ENCODE data around the gene GRM7. TPM values are rescaled to one million over a fixed set of nuclear protein-coding genes. Genes with fewer than 3 reads are reported as not detected.

The GRM7 gene
- total RNA-seq, 1 experiment from 2014 or later = 0.66 TPM

DNA sequence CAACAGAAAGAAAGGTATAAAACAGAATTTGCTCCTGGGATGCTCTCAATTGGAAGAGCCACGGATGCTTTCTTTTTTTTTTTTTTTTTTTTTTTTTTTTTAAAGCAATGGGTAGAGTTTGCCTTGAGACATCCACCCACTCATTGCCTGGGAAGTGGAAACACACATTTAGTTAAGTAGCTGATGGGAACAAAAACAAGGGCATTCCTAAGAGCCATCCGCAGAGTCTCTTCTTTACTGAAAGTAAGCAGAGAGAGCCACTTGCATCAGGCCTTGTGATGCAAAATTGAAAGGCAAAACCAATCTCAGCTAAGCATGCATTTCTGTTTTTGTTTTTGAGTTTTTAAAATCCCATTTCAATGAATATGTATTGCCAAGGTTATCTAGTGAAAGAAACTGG lies 852.8 kb downstream of the GRM7 start:
- in situ Hi-C loops (cut with HindIII; ENCODE audit: low pct_unique_long_range_greater_than_20kb, low sequenced_read_pairs) = no loop called here
- no peak for DNase-seq (ENCODE audit: low read depth, low spot score)

DNA sequence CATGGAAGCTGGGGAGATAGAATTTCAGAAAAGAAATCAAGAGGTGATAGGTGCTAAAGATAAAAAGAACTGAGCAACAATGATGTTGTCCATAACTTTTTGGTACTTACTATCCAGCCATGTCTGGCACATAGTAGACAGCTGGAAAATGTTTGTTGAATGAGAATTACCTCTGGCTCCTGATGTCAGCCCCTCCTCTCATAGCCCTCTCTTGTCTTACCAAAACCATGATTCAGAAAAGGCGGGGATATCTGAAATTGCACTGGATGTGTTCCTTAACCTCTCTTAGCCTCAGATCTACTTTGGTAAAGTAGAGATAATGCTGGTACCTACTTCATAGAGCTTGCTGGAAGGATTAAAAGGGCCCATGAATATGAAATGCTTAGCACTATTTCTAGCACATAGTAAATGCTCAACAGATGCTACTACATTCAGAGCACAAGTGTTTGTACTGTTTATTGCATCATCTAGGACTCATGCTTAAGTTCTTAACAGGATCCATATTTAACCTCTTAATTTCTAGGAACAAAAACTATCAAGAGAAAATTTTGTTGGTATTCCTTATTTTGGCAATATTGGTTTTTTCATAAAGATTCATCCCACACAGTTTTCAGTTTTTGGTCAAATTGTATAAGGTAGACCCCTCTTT lies 859.9 kb downstream of the GRM7 start:
- in situ Hi-C loops (cut with HindIII; ENCODE audit: low pct_unique_long_range_greater_than_20kb, low sequenced_read_pairs) = no loop called here

DNA sequence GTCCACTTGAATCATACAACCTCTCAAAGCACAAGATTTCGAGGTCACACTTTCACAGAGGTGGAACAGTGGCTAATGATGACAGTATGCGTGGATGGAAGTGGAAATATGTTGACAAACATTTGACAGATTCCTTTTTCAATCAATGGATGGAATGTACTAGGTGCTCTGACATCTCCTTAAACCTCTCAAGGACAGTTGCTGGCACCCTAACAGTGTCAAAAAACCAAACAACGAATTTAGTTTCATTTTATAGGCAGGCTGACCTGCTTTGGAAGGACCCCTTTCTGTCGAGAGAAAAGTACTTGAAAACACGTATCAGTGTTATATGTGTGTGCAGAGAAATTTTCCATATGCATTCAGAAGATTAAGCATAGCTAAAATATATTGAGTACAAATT lies 861.0 kb downstream of the GRM7 start:
- in situ Hi-C loops (cut with HindIII; ENCODE audit: low pct_unique_long_range_greater_than_20kb, low sequenced_read_pairs) = no loop called here
- no peak for DNase-seq (ENCODE audit: low read depth, low spot score)

More for the DNA sequence above, 859.9 kb downstream of the GRM7 start:
- no peak for DNase-seq (ENCODE audit: low read depth, low spot score)

DNA sequence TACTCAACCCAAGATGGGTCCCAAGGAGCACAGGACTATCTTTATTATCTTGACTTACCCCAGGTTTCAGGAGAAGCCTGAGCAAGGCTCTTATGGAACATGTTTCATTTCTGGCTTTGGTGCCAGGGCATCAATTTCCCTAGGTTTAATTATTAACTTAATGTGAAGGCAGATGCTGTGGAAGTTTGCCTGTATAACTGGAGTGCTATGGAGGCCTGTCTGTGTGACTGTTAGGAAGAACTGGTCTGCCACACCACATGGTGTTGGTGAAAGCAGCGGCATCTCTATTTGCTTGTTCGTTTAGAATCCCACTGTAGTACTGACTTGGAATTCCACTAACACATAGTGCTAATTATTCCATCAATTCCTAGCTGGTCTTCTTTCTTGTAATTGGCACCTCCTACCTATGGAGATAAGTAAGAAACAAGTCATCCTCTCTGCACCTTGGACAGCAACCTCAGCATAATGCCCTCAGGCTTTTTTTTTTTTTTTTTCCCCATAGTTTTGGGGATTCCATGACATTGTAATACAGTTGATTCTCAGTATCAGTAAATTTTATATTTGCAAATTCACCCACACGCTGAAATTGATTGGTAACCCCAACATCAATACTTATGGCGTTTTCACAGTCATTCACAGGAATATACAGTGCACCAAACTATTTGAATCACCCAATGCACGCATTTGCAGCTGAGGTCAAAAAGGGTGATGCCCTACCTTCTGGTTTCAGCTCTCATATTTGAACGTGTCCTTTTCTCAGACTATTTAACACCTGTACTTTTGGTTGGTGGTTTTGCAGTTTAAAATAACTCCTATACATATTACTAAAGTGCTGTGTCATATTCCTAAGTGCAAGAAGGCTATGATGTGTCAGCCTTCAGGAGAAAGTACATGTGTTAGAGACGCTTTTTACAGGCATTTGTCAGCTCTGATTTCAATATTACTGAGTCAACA lies 867.9 kb downstream of the GRM7 start:
- in situ Hi-C loops (cut with HindIII; ENCODE audit: low pct_unique_long_range_greater_than_20kb, low sequenced_read_pairs) = no loop called here
- DNase-seq (ENCODE audit: low read depth, low spot score) = no peak

DNA sequence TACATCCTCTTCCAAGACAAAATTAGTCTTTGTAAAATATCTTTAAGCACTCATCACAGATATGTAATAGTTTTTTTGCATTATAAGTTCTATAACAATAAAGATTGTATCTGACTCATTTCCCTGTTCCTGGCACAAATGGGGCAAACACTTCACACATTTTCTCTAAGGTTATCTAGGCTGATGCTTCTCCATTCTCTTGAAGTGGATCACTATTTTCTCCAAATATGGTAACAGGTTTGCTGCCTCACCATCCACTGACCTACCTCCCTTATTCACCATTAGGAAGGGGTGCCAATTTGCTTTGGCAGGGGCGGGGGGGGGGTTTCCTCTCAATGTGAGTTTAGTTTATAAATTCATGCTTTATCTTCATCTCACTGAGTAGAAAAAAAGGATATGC lies 873.0 kb downstream of the GRM7 start:
- DNase-seq (ENCODE audit: low read depth, low spot score) = no peak
- in situ Hi-C loops (cut with HindIII; ENCODE audit: low pct_unique_long_range_greater_than_20kb, low sequenced_read_pairs) = no loop called here

DNA sequence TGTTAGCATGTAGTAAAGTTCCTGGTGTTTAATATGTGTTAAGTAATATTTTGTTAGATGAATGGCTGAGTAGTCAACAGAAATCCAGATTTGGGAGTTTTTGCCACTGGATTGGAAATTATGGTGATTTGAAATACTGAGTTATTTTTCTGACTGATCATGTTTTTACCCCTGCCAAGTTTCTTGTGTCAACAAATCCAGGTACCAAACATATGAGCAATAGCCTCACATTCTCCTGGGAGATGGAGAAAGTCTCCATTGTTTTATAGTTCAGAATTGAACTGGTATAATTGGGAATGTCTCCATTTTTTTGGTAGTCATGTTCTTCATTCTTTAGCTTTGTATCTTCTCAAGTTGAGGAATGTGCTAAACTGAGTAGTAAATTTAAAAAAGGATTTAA lies 873.5 kb downstream of the GRM7 start:
- in situ Hi-C loops (cut with HindIII; ENCODE audit: low pct_unique_long_range_greater_than_20kb, low sequenced_read_pairs) = no loop called here
- no peak for DNase-seq (ENCODE audit: low read depth, low spot score)

DNA sequence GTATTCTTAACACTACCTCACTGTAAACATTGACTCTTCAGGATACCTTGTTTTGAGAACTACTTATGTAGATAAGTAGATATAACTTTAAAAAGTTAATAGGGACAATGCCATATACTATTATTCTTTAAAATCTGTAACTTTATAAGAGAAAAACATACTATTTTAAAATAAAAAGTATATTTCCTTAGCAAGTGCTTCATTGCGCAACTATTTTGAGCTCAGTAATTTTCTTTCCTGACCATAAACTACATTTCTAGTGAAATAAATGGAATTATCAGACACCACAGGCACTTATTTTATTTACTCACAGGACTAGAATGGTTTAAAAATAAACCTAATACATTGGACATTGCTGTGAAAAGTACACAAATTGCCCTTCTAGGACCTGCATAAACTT lies 876.3 kb downstream of the GRM7 start:
- DNase-seq (ENCODE audit: low read depth, low spot score) = no peak
- in situ Hi-C loops (cut with HindIII; ENCODE audit: low pct_unique_long_range_greater_than_20kb, low sequenced_read_pairs) = no loop called here

DNA sequence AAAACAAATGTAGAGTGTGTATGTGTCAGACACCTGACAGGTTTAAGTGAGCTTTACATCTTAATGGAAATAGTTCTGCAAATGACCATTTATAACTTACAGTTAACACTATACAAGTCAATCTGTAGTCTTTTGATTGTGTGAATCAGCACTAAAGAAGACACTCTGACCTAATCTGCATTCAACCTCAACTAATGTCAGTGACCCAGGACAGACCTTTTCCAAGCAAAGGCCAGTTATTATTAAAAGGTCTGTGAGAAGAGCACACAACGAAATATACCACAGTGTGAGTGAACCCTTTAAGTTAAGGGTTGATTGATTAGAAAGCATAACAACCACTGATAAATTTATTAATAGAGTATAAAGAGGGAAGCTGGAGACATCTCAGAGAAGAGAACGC lies 878.8 kb downstream of the GRM7 start:
- in situ Hi-C loops (cut with HindIII; ENCODE audit: low pct_unique_long_range_greater_than_20kb, low sequenced_read_pairs) = no loop called here
- no peak for DNase-seq (ENCODE audit: low read depth, low spot score)

DNA sequence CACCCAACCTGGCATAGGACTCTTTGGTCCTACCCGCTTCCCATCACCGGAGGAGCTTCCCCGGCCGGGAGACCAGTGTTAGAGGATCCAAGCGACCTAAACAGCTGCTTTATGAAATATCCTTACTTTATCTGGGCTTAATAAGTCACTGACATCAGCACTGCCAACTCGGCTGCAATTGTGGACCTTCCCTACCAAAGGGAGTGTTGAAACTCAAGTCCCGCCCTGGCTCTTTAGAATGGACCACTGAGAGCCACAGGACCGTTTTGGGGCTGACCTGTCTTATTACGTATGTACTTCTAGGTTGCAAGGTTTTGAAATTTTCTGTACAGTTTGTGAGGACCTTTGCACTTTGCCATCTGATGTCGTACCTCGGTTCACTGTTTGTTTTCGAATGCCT lies 879.5 kb downstream of the GRM7 start:
- in situ Hi-C loops (cut with HindIII; ENCODE audit: low pct_unique_long_range_greater_than_20kb, low sequenced_read_pairs) = no loop called here
- no peak for DNase-seq (ENCODE audit: low read depth, low spot score)

DNA sequence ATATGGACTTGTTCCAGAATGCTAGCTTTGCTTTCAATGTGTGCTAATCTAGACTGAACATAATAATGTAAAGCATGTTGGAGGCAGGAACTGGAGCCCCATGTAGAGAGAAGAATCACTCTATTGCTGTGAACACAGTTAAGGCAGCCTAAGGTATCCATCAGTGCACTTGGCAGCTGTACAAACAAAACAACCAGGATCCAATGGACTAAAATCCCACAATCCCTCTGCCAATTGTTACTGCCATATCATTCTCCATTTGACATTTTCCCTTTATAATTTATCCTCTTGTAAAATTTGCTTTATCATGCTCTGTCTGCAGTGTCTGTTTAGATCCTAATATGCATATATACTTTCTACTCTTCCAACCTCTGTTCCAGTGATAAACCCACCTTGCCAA lies 883.9 kb downstream of the GRM7 start:
- in situ Hi-C loops (cut with HindIII; ENCODE audit: low pct_unique_long_range_greater_than_20kb, low sequenced_read_pairs) = no loop called here
- no peak for DNase-seq (ENCODE audit: low read depth, low spot score)

DNA sequence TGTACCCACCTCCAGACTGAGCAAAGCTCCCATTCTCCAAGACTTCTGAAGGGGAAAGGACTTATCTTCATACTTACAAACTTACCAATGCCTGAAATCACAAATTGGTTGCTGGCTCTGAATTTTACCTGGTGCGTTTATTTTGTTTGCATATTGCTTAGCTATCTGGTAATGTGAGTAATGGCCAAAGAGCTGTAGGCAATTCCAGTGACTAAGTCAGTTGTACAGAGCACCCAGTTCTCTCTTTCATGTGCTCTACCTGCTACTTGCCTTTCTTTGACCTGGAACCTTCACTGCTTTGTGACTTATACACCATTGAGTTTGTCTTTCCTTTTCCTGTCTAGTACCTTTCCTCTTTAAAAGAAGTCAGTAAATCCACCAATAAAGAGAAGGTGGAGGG lies 884.8 kb downstream of the GRM7 start:
- no peak for DNase-seq (ENCODE audit: low read depth, low spot score)

DNA sequence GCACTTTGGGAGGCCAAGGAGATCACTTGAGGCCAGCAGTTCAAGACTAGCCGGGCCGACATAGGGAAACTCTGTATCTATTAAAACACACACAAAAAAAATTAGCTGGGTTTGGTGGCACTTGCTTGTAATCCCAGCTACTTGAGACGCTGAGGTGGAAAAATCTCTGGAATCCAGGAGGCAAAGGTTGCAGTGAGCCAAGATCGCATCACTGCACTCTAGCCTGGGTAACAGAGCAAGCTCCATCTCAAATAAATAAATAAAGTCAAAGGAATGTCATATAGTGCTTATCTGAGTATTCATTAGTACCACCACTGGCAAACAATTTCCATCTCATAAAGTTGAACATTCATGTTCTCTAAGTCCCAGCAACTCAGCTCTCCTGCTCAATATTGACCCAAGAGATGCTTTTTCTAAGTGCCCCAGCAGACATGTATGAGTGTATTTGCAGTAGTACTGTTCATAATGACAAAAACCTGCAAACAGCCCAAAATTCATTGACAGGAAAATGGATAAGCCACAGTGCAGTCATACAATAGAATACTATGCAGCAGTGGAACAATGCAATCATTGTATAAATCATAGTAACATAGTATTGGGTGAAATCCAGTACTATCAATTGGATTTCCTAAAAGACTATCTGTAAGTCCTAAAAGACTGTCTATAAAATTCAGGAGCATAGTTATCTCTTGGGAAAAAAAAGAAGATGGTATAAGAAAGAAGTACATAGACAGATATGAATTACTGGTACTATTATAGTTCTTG lies 889.2 kb downstream of the GRM7 start:
- in situ Hi-C loops (cut with HindIII; ENCODE audit: low pct_unique_long_range_greater_than_20kb, low sequenced_read_pairs) = no loop called here
- no peak for DNase-seq (ENCODE audit: low read depth, low spot score)

More for the DNA sequence above, 884.8 kb downstream of the GRM7 start:
- in situ Hi-C loops (cut with HindIII; ENCODE audit: low pct_unique_long_range_greater_than_20kb, low sequenced_read_pairs) = no loop called here

DNA sequence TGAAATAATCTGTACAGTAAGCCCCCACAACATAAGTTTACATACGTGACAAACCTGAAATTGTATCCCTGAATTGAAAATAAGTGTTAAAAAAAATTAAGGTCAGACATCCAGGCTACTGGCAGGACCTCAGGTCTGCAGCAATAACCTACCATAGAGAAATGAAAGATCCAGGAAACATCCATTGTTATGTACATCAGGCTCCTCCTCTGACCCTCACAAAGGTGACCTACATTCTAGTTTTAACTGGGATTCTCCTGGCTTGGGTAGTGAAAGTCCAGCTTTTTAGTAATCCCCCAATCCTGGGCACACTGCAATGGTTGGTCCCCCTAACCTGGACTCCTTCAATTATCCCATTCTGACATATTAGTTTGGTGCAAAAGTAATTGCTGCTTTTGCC lies 891.1 kb downstream of the GRM7 start:
- no peak for DNase-seq (ENCODE audit: low read depth, low spot score)
- in situ Hi-C loops (cut with HindIII; ENCODE audit: low pct_unique_long_range_greater_than_20kb, low sequenced_read_pairs) = no loop called here

DNA sequence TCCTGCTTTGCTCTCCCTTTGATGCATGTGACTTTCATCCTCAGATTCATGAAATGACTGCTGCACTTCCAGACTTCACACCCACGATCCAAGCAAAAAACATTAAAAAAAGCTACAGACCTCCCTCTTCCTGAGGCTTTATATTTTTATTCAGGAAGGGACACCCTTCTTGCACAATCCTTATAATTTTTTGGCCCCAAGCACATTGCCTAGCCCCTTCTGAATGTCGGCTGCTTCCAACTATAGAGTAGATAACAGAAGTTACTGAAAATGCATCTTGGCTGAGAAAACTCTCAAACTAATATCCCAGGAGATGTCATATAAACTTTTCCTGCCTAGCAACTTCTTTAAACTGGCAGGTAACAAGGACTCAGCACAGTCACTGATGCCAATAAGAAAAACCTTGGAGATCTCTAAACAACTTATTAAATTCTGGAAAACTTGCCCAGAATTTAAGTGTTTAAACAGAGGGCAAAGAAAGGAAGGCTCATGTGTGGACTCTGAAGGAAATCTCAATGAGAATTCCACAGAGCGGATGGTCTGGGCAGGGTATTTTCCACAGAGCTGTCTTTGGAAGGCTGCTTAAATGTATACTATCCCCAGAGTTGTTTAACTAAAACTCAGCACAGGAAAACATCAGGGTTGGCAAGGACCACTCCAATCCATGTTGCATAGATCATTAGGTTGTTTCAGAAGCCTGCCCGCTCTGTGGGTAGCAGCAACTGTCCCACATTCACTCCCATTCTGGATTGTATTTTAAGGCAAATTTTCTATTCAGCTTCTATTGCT lies 893.9 kb downstream of the GRM7 start:
- DNase-seq (ENCODE audit: low read depth, low spot score) = no peak
- in situ Hi-C loops (cut with HindIII; ENCODE audit: low pct_unique_long_range_greater_than_20kb, low sequenced_read_pairs) = no loop called here

DNA sequence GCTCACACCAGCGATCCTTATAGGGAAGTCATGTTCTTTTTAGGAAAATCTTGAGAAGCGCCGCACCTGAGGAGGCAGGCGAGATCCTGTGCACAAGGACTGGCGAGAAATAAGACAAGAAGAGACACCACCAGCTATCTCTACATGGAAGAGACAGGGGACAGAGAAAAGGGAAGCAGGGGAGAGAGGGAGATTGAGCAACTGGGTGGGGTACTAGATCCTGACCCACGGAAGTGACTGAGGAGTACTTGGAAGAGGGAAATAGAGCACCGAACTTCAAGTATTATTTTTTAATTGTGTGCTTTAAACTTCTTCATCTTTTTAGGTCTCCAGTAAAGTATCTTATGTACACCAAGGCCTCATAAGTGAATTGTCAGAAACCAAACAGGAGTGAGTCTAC lies 898.7 kb downstream of the GRM7 start:
- no peak for DNase-seq (ENCODE audit: low read depth, low spot score)
- in situ Hi-C loops (cut with HindIII; ENCODE audit: low pct_unique_long_range_greater_than_20kb, low sequenced_read_pairs) = no loop called here

DNA sequence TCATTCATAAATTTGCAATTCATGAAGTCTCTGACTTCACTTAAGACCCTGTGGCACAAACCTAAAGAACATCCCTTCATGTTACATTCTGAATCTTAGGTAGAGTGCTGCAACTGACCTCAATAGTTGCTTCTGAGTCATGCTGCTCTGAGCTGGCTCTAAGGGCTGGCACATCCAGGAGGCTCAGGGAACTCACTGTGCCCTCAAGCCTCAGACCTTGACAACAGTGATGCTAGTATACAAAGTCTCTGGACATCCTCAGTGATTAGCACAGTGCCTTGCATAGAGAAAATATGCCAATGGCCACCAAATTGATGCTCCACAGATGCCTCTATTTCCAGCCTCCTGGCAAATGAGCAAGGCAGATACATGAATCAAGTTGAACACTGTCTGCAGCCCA lies 899.8 kb downstream of the GRM7 start:
- in situ Hi-C loops (cut with HindIII; ENCODE audit: low pct_unique_long_range_greater_than_20kb, low sequenced_read_pairs) = no loop called here
- no peak for DNase-seq (ENCODE audit: low read depth, low spot score)

DNA sequence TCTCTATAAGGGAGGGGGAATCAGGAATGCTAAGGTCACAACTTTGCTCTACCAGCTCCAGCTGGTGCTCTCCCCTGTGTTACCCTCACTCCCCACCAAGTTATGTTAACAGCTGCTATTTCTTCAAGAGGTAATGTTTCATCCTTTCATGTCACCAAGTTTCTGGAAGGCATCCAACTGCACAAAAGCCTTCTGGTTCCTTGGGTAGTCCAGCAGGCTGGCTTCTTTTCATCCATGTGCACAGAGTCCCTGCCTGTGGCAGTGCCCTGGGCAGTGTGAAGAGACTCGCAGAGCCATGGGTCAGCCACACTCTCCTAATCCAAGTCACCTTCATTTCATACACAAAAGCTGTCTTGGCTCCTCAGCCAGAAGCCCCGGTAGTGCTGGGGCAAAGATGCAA lies 903.2 kb downstream of the GRM7 start:
- in situ Hi-C loops (cut with HindIII; ENCODE audit: low pct_unique_long_range_greater_than_20kb, low sequenced_read_pairs) = no loop called here
- no peak for DNase-seq (ENCODE audit: low read depth, low spot score)

DNA sequence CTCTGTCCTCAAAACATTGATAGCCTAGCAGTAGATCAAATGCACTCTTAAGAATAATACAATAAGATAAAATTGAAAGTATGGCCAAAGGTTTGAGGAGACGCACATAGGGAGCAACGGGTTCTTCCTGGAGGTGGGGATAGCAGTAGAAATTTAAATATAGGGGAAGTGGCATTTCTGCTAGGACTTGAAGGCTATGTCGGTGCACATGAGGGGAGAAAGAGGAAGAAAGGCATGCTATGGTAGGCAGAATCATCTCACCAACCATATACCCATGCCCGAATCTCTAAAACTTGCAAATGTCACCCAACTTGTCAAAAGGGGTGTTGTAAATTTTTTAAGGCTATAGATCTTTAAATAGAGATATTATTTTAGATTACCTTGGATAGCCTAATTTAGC lies 905.6 kb downstream of the GRM7 start:
- in situ Hi-C loops (cut with HindIII; ENCODE audit: low pct_unique_long_range_greater_than_20kb, low sequenced_read_pairs) = no loop called here
- DNase-seq (ENCODE audit: low read depth, low spot score) = no peak
